Liver (tissue), 9 donors: ENCODE data around the gene SHLD1. TPM values are rescaled to one million over a fixed set of nuclear protein-coding genes. Genes with fewer than 3 reads are reported as not detected.

Experiments
- DNase-seq: peaks from one replicate; pipeline ENCODE4 v3.0.0-alpha.2; 2017; ENCODE audit warnings: low spot score
- H3K27ac ChIP-seq, 2 donors: one replicate each; pipeline ENCODE4 v1.7.0; 2013; ENCODE audit warnings: inconsistent platforms in 2 of 2, low read length in 2 of 2, control low read depth in 1 of 2, low read depth in 1 of 2, mild to moderate bottlenecking in 1 of 2
- H3K27me3 ChIP-seq, 4 donors: one replicate each; pipeline versions ENCODE4 v1.6.1 to v1.7.0; 2013; ENCODE audit warnings: low read length in 3 of 4, inconsistent platforms in 1 of 4, mild to moderate bottlenecking in 1 of 4, moderate library complexity in 1 of 4; ENCODE audit not compliant: control insufficient read depth in 4 of 4, insufficient read depth in 4 of 4
- H3K36me3 ChIP-seq, 4 donors: one replicate each; pipeline versions ENCODE4 v1.6.1 to v1.7.0; 2013; ENCODE audit warnings: low read length in 3 of 4, mild to moderate bottlenecking in 3 of 4, low read depth in 1 of 4, moderate library complexity in 1 of 4; ENCODE audit not compliant: control insufficient read depth in 4 of 4, insufficient read depth in 3 of 4
- H3K4me1 ChIP-seq, 4 donors: one replicate each; pipeline versions ENCODE4 v1.6.1 to v1.7.0; 2013; ENCODE audit warnings: low read length in 3 of 4, mild to moderate bottlenecking in 3 of 4, moderate library complexity in 1 of 4; ENCODE audit not compliant: control insufficient read depth in 4 of 4, insufficient read depth in 4 of 4
- H3K4me3 ChIP-seq, 3 donors: one replicate each; pipeline versions ENCODE4 v1.6.1 to v1.7.0; 2013; ENCODE audit warnings: low read length in 3 of 3, control low read depth in 1 of 3, low read depth in 1 of 3, mild to moderate bottlenecking in 1 of 3
- H3K9ac ChIP-seq, 2 donors: one replicate each; pipeline ENCODE4 v1.7.0; 2013; ENCODE audit warnings: low read length in 2 of 2, mild to moderate bottlenecking in 2 of 2, moderate library complexity in 2 of 2, control low read depth in 1 of 2, low read depth in 1 of 2
- H3K9me3 ChIP-seq, 4 donors: one replicate each; pipeline versions ENCODE4 v1.6.1 to v1.7.0; 2013; ENCODE audit warnings: low read length in 3 of 4; ENCODE audit not compliant: control insufficient read depth in 4 of 4
- CTCF ChIP-seq: fragments of 150-350 bp; IDR thresholded peaks from 2 replicates; pipeline ENCODE4 v1.5.1; 2017; ENCODE audit warnings: improper control_type of control experiment, low read depth, low read length; ENCODE audit not compliant: missing input control
- EGR1 ChIP-seq, 2 donors: IDR thresholded peaks; 2 replicates each; pipeline ENCODE4 v1.6.1; 2016 to 2018; ENCODE audit warnings: antibody characterized with exemption in 2 of 2, low read depth in 2 of 2
- FOXA1 ChIP-seq: IDR thresholded peaks from 2 replicates; pipeline ENCODE4 v1.6.1; 2016; ENCODE audit warnings: antibody characterized with exemption
- FOXA2 ChIP-seq: IDR thresholded peaks from 2 replicates; pipeline ENCODE4 v1.6.1; 2016; ENCODE audit warnings: antibody characterized with exemption
- GABPA ChIP-seq, 2 donors: IDR thresholded peaks in 1 of 2; conservative IDR thresholded peaks in 1 of 2; 2 replicates each; pipeline ENCODE4 v1.6.1; 2016; ENCODE audit warnings: antibody characterized with exemption in 2 of 2, mild to moderate bottlenecking in 1 of 2, moderate library complexity in 1 of 2
- HNF4A ChIP-seq, 2 donors: conservative IDR thresholded peaks; 2 replicates each; pipeline ENCODE4 v1.6.1; 2016; ENCODE audit warnings: antibody characterized with exemption in 2 of 2, mild to moderate bottlenecking in 2 of 2
- HNF4G ChIP-seq: IDR thresholded peaks from 2 replicates; pipeline ENCODE4 v1.6.1; 2016; ENCODE audit warnings: antibody characterized with exemption
- NR2F2 ChIP-seq: IDR thresholded peaks from 2 replicates; pipeline ENCODE4 v1.6.1; 2016; ENCODE audit warnings: antibody characterized with exemption
- RAD21 ChIP-seq, 2 donors: IDR thresholded peaks; 2 replicates each; pipeline ENCODE4 v1.6.1; 2016; ENCODE audit warnings: antibody characterized with exemption in 2 of 2, mild to moderate bottlenecking in 2 of 2
- RXRA ChIP-seq, 2 donors: IDR thresholded peaks; 2 replicates each; pipeline ENCODE4 v1.6.1; 2017 to 2018; ENCODE audit warnings: antibody characterized with exemption in 2 of 2, mild to moderate bottlenecking in 1 of 2
- SP1 ChIP-seq: IDR thresholded peaks from 2 replicates; pipeline ENCODE4 v1.6.1; 2018; ENCODE audit warnings: antibody characterized with exemption, mild to moderate bottlenecking
- TAF1 ChIP-seq: conservative IDR thresholded peaks from 2 replicates; pipeline ENCODE4 v1.6.1; 2016; ENCODE audit warnings: antibody characterized with exemption, mild to moderate bottlenecking
- WGBS: extraction: QIAGEN DNeasy Blood & Tissue Kit; methylation state at CpG from one replicate; pipeline ENCODE4 v1.1.7; 2013; 5-methylcytosine and 5-hydroxymethylcytosine counted together
- polyA plus RNA-seq, 2 donors: library from polyadenylated mRNA; stranded (reverse) in 1 of 2; unstranded in 1 of 2; fragments of 200-250 nt in 1 of 2; fragments of >200 nt in 1 of 2; fragmentation: Nextera tagmentation in 1 of 2; extraction: Ambion mirVana in 1 of 2; gene quantifications; one replicate each; pipeline versions ENCODE4 v1.2.1 to v1.2.3, GENCODE V29; 2013 to 2015
- total RNA-seq, 2 donors: library from RNA; depleted of rRNA; stranded (reverse); fragments of >200 nt; gene quantifications; one replicate each; pipeline ENCODE4 v1.2.3, GENCODE V29; 2014
- TF ChIP-seq, protein P1 (sequence below): IDR thresholded peaks from 2 replicates; pipeline ENCODE4 v1.6.1; 2016; ENCODE audit warnings: antibody characterized with exemption
- TF ChIP-seq, protein P2 (sequence below): IDR thresholded peaks from 2 replicates; pipeline ENCODE4 v1.6.1; 2016; ENCODE audit warnings: antibody characterized with exemption
- TF ChIP-seq, protein P3 (sequence below): IDR thresholded peaks from 2 replicates; pipeline ENCODE4 v1.6.1; 2016; ENCODE audit warnings: antibody characterized with exemption
- donor health status: healthy.
- donor health status: healthy.
- donor health status: healthy.
- donor health status: healthy.
- donor health status: healthy.

The SHLD1 gene
- total and polyA plus RNA-seq, 4 donors = 0.92 to 5.0 (median 2.0) TPM

DNA sequence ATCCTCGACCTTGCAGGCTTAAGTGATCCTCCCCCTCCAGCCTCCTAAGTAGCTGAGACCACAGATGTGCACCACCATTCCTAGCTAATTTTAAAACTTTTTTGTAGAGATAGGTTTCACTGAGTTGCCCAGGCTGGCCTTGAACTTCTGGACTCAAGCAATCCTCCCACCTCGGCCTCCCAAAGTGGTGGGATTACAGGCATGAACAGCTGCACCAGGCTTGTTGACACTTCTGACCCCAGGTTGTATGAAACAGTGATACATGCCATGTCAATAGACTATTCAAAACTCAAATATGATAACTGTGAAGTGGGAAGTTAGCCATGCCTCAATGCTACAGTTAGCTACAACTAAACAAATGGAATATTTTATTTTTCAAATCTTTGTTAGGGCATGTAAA, 20.1 kb upstream of the SHLD1 start (continued):
- TF ChIP-seq CTCF (no peak), HNF4A (conservative IDR thresholded peaks at IDR 0.05) (no peak), GABPA (IDR thresholded peaks at IDR 0.05 in 1 of 2, conservative IDR thresholded peaks at IDR 0.05 in 1 of 2) (no peak), FOXA2 (no peak)
- TF ChIP-seq, protein P1, sequence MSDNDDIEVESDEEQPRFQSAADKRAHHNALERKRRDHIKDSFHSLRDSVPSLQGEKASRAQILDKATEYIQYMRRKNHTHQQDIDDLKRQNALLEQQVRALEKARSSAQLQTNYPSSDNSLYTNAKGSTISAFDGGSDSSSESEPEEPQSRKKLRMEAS = no peak

DNA sequence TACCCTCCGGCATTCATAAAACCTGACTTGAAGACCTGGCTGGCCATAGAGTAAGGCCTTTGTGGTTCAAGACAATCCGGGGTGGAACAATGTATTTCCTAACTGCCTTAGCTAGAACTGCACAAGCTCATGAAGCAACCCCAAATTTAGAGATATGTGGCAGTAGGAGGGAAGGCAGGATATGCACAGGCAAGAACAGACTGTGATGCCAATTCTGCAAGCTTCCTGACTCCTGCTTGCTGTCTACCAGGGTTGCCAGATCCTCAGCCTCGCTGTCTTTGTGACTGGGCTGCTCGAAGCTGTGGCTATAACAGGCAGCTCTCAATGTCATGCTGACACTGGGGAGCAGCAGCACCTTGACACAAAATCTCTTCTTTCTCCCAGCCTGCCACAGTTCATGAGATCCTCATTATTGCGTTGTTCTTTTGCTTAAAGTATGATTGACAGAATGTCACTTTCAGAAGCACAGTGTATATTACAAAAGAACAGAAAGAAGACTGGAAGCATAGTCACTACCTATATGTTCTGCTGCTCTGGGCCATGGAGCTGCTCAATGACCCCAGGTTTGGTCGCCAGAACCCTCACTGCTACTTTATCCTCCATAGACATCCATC, 18.3 kb upstream of the SHLD1 start:
- WGBS = 80% methylated on average over 6 of the region's 6 CpGs
- Histone ChIP-seq H3K4me3 (no peak overlapping the region), H3K27ac (no peak overlapping the region), H3K9ac (no peak overlapping the region), H3K9me3 (peaks cover 0 to 4% (median 1%) of the 10 kb centered on the region in 4 donors), H3K36me3 (no peaks in the 10 kb centered on the region), H3K27me3 (no peaks in the 10 kb centered on the region), H3K4me1 (no peaks in the 10 kb centered on the region)
- DNase-seq = no peak
- TF ChIP-seq TAF1 = no peak
- TF ChIP-seq HNF4A (conservative IDR thresholded peaks at IDR 0.05) = no peak
- TF ChIP-seq GABPA (IDR thresholded peaks at IDR 0.05 in 1 of 2, conservative IDR thresholded peaks at IDR 0.05 in 1 of 2) = no peak
- no peak for TF ChIP-seq SP1
- no peak for TF ChIP-seq FOXA2
- TF ChIP-seq RXRA (IDR thresholded peaks at IDR 0.05) = no peak
- no peak for TF ChIP-seq CTCF
- TF ChIP-seq HNF4G = no peak
- no peak for TF ChIP-seq FOXA1
- TF ChIP-seq, protein P1 = no peak
- TF ChIP-seq EGR1 (IDR thresholded peaks at IDR 0.05; ENCODE audit: low read depth in 2 of 2) = no peak
- no peak for TF ChIP-seq RAD21 (IDR thresholded peaks at IDR 0.05)
- TF ChIP-seq, protein P2, sequence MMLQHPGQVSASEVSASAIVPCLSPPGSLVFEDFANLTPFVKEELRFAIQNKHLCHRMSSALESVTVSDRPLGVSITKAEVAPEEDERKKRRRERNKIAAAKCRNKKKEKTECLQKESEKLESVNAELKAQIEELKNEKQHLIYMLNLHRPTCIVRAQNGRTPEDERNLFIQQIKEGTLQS = no peak
- no peak for TF ChIP-seq NR2F2
- TF ChIP-seq, protein P3, sequence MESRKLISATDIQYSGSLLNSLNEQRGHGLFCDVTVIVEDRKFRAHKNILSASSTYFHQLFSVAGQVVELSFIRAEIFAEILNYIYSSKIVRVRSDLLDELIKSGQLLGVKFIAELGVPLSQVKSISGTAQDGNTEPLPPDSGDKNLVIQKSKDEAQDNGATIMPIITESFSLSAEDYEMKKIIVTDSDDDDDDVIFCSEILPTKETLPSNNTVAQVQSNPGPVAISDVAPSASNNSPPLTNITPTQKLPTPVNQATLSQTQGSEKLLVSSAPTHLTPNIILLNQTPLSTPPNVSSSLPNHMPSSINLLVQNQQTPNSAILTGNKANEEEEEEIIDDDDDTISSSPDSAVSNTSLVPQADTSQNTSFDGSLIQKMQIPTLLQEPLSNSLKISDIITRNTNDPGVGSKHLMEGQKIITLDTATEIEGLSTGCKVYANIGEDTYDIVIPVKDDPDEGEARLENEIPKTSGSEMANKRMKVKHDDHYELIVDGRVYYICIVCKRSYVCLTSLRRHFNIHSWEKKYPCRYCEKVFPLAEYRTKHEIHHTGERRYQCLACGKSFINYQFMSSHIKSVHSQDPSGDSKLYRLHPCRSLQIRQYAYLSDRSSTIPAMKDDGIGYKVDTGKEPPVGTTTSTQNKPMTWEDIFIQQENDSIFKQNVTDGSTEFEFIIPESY = no peak
